H4 (cell line): ENCODE results near the gene HBM. TPM values are rescaled to one million over a fixed set of nuclear protein-coding genes. Genes with fewer than 3 reads are reported as not detected.
A peak's percentile ranks its signal among the peaks of the same experiment; 100 is the strongest.
"Not testable (repeated sequence)": the region's sequence is repeated elsewhere in the genome, so short reads cannot be mapped to it uniquely, and the experiment has no call there.

ENCODE experiments used
- DNase-seq: peaks from one replicate; pipeline ENCODE4 v3.0.0-alpha.2; 2015; ENCODE audit warnings: low spot score
- total RNA-seq: library from RNA; depleted of rRNA; stranded (reverse); fragments of >200 nt; shearing (Covaris generic); gene quantifications from 2 replicates; pipeline ENCODE4 v1.2.3, GENCODE V29; 2014; rRNA removed

The HBM gene, protein sequence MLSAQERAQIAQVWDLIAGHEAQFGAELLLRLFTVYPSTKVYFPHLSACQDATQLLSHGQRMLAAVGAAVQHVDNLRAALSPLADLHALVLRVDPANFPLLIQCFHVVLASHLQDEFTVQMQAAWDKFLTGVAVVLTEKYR
- total RNA-seq: not detected in 2 replicates

DNA sequence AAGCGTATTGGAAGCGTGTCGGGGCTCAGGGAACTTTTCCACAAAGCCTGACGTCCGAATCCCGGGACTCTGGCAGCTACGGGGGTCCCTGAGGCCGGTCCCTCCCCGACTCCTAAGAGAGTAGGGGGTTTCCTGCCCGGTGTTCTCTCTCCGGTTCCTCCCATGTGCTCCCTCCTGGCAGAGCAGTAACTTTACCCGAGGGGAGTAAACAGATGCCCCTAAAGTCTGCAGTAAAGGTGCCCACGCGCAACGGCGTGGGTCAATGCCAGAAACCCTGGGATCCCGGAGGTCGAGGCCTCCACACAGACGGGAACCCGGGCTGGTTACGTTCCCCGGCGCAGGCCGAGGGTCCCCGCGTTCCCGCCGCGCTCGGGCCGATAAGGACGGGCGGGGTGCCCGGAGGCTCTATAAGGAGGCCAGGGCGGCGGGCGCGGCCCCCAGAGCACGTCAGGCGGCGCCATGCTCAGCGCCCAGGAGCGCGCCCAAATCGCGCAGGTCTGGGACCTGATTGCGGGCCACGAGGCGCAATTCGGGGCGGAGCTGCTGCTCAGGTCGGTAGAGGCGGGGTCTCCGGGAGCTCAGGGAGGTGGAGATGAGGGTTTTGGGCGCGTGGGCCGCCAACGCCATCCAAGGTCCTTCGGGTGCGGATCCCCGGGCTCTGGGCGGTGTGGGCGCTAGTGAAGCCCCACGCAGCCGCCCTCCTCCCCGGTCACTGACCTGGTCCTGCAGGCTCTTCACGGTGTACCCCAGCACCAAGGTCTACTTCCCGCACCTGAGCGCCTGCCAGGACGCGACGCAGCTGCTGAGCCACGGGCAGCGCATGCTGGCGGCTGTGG is at the start of gene HBM:
Gene HBM, plus strand, starts transcription at position 440 of the 836 bp plus-strand sequence. Its CDS starts 20 bp downstream, at position 460.
- DNase-seq: no peak

DNA sequence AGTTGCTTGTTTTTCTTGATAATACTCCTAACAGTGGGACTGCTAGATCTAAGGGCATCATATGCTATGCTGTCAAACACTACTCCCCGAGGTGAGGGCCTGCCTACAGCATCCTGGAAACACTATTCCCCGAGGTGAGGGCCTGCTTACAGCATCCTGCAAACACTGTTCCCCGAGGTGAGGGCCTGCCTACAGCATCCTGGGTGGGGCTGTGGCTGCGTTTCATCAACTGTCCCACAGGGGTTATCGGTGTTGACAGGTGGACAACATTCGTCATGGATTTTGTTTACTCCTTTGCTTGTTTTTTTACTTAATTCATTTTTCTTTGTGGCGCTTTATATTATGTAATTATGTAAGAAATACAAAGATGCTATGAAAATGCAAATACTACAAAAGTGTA is 49.8 kb upstream of the HBM start:
- no peak for DNase-seq

DNA sequence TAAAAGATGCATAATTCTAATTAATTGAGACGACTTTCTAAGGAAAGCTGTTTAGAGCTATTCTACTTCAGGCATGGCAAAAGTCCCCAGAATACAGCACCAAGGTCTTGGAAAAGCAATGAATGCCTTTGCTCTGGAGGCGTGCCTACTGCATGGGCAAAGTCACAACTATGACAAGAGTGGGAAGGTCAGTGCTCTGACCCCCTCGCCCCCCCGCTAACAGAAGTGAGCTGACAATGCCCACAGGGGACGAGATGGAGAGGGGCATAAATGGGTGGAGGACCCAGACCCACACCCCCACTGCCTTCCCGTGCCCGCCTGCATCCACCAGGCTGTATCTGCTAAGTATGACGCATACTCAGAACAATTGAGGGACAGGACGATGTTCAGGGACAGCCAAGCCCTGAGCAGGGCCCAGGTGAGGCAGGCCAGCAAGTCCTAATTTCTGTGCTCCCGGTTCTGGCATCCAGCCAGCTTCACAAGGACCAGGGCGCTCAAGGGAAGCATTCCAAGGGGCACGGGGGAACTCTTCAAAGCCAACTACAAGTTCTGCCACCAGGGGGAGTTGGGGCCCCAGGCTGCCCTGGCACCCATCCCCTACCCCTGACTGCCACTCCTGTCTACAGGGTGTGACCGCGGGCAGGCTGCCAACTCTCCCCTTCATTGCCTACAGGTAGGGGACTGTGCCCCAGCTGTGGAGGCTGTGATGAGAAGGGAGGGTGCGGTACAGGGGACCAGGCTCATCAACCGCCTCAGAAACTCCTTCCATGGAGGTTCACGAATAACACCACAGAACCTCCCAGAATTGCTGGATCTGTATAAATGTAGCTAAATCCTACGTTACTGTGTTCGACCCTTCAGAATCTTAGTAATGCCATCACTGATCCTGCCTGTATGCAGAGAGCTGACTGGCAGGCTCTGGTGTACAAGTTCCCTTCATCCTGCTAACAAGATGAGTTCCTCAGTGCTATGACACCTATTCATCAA is 48.1 kb upstream of the HBM start:
- peak; percentile 42 for DNase-seq

- no peak for DNase-seq
Observed at GRCh38 chr16:118857-119256, 46.9 kb upstream of the HBM start.

DNA sequence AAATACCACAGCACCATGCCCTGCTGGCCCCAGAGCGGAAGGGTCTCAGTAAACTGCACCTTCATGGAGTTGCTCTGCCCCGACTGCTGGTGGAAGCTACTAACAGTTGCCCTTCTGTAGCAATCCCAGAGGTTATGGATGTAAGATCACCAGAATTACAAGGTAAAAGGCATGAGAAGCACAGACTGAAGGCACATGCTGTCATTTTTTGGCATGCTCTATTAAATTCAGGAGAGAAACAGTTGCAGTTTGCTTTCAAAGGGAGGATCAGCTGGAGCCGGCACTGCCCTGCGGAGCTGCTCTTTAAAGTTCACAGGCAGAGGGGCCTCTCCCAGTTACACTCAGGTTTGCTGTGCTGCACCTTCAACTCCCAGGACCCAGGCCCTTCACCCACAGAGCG is 46.5 kb upstream of the HBM start:
- DNase-seq: no peak

GRCh38 chr16:119835-120491 is 45.8 kb upstream of the HBM start:
- no peak for DNase-seq

GRCh38 chr16:120756-121155 is 45.0 kb upstream of the HBM start:
- no peak for DNase-seq

DNA sequence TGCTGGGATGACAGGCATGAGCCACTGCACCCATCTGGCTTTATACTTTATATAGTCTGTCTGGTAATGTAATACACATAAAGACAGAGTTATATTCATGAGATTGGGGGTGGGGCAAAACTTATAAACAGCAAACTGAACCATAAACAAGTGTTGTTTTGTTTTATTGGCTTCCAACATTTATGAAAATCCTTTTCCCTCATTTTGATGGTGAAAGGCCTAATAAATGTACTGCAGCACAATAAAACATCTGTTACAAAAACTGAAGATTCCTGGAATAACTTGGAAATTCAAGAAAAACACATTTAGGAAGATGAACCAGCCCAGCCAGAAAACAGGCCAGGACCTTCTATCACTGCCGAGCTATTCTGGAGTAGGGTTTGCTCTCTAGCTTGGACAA is 43.4 kb upstream of the HBM start:
- no peak for DNase-seq

DNA sequence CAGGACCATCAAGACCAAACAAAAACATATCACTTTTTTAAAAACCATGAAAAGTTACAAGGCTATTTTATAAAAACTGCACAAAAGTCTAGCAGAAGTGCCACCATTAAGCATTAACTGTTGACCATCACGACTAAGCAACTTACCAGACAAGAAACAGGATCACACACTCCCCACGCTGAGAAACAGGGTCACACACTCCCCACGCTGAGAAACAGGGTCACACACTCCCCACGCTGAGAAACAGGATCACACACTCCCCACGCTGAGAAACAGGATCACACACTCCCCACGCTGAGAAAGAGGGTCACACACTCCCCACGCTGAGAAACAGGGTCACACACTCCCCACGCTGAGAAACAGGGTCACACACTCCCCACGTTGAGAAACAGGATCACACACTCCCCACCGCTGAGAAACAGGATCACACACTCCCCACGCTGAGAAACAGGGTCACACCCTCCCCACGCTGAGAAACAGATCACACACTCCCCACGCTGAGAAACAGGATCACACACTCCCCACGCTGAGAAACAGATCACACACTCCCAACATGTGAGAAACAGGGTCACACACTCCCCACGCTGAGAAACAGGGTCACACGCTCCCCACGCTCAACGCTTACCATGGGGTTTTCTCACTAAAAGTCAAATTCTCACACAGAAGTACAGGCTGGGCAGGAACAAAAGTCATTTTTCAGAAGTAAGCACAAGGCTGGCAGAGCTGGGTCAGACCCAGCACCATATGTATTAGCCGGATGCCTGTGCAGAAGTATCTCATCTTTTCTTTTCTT is 42.0 kb upstream of the HBM start:
- not testable (repeated sequence) for DNase-seq

DNA sequence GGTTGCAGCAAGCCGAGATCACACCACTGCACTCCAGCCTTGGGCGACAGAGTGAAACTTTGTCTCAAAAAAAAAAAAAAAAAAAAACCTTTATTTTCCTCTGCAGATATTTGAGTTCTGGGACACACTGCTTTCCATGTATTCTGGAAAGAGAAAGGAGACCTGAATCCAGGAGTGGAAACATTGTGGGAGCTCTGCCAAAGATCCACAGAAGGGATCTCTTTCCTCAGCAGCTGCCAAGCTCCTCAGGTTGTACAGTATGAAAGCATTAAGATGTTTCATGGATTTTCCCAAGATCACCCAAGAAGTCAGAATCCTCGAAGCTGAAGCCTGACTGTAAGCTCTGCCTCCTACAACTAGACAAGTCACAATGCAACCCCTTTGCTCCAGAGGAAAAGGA is 40.8 kb upstream of the HBM start:
- no peak for DNase-seq

DNA sequence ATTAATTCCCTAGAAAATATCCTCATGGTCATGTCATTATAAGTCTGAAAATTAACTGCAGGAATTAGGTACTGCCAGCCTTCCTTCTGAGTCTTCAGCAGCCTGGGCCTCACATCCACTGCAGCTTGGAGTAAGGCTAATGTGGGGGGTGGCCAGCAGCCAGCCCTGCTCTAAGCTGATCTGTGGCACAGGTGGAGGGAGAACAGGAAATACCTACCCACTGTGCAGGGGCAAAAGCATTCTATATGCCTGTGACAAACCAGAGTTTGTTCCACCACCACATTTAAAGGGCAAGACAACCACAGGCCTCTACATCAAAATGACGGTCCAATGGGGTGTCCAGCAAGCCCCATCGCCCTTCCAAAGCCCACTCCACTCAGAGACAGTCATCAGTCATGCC is 36.7 kb upstream of the HBM start:
- no peak for DNase-seq

- DNase-seq: no peak
Observed at GRCh38 chr16:130533-131173, 35.1 kb upstream of the HBM start.

GRCh38 chr16:132120-132519 is 33.7 kb upstream of the HBM start:
- no peak for DNase-seq

- DNase-seq: no peak
Observed at GRCh38 chr16:133716-134115, 32.1 kb upstream of the HBM start.

- DNase-seq: no peak
Observed at GRCh38 chr16:138049-138417, 27.7 kb upstream of the HBM start.

DNA sequence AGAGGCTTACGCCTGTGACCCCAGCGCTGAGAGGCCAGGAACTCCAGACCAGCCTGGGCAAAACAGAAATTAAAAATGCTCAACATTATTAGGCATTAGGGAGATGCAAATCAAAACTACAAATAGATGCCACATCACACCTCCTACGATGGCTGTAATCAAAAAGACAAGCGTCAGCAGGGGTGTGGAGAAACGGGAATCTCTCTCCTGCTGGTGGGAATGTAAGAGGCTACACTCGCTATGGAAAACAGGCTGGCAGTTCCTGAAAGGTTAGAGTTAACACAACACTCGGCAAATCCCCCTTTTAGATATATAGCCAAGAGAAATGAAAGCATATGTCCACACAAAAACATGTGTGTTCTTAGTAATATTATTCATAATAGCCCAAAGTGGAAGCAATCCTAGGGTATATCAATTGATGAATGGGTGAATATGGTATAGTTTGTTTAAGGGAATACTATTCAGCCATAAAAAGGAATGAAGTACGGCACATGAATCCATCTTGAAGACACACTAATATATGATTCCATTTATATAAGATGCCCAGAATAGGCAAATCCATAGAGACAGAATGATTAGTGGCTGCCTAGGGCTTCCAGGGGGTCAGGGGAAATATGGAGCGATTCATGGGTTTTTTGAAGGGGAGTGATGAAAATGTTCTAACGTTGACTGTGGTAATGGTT is 25.5 kb upstream of the HBM start:
- no peak for DNase-seq

DNA sequence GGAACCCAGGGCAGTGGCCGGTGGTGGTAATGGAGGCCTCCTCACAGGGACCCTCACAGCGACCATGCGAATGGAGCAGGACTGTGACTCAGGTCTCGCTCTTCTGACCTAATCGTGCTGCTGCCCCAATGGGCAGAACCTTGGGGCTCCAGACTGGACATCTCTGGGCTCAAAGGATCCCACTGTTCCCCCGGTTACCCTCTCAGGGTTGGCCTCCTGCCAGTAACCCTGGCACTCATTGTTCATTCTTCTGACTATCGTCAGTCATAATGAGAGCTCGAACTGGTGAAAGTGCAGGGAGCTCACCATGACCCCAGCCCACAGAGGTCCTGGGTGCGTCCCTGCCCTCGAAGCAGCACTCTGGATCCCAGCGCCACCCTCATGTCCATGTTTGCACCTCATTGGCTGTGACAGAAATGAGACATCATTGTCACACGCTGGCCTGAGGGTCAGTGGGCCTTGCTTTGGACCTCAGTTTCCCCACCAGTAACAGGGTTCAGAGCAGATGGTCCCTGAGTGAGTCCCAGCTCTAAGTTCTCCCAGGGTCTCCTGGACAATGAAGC is 23.3 kb upstream of the HBM start:
- no peak for DNase-seq

DNA sequence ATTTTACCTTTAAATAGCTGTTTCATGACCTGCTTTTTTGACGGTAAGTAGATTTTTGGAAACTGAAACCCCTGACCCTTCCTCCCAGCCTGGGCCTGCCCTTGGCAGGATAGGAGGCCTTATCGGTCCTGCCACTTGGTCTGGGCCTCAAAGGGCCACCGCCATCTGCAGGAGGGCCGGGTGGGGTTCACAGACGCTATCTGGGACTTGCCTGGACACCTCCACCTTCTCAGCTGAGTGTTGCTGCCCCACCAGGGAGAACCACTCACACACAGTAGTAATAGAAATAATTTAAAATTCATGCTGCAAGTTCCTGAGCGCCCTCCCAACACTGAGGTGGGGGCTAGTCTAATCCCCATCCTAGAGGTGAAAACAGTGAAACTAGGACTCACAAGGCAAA is 22.7 kb upstream of the HBM start:
- DNase-seq: no peak

GRCh38 chr16:143456-143855 is 22.3 kb upstream of the HBM start:
- no peak for DNase-seq
